IMR-90 (cell line): Measurements from ENCODE around the gene FAM149A. TPM values are rescaled to one million over a fixed set of nuclear protein-coding genes. Genes with fewer than 3 reads are reported as not detected.

ENCODE experiments used
- ATAC-seq: fragments of 200-7000 bp; cut with Tn5 transposase; 2 replicates; pipeline ENCODE4 v1.9.1; 2020; ENCODE audit warnings: low read depth, mild to moderate bottlenecking, moderate library complexity
- BruUV-seq: library from RNA; stranded (reverse); fragments of 400-500 nt; replicated peaks from 2 replicates; lab custom pipeline; 2021; lab: Mats Ljungman, UMichigan
- CTCF ChIA-PET: fragments of 300-600 bp; formaldehyde crosslinking; extraction: SDS; loops from one replicate; lab custom pipeline; 2021; ENCODE audit warnings: antibody characterized with exemption; lab: Yijun Ruan, JAX
- POLR2A ChIA-PET: fragments of 300-600 bp; sonication (Branson Sonifier 250); formaldehyde crosslinking; loops from one replicate; lab custom pipeline; 2022; ENCODE audit warnings: antibody characterized with exemption; ENCODE audit not compliant: unreplicated experiment; lab: Charles Lee
- DNase-seq: peaks from one replicate; pipeline ENCODE4 v3.0.0; 2013
- H2AFZ ChIP-seq: replicated peaks from 2 replicates; pipeline ENCODE3; 2013; ENCODE audit warnings: low read length, mild to moderate bottlenecking; ENCODE audit not compliant: poor library complexity
- H2AK5ac ChIP-seq: 2 replicates; pipeline ENCODE4 v1.6.1; 2013; ENCODE audit warnings: low read depth, low read length, inconsistent platforms
- H2AK9ac ChIP-seq: replicated peaks from 2 replicates; pipeline ENCODE3; 2013; ENCODE audit warnings: mild to moderate bottlenecking, low read depth, low read length, moderate library complexity; ENCODE audit not compliant: poor library complexity
- H2BK120ac ChIP-seq: 2 replicates; pipeline ENCODE4 v1.6.1; 2013; ENCODE audit warnings: low read depth, low read length, inconsistent platforms
- H2BK15ac ChIP-seq: 3 replicates; pipeline ENCODE4 v1.6.1; 2013; ENCODE audit warnings: low read depth, low read length, inconsistent platforms
- H2BK20ac ChIP-seq: 2 replicates; pipeline ENCODE4 v1.6.1; 2013; ENCODE audit warnings: low read depth, mild to moderate bottlenecking, inconsistent platforms, low read length, moderate library complexity
- H2BK5ac ChIP-seq: 2 replicates; pipeline ENCODE4 v1.6.1; 2013; ENCODE audit warnings: mild to moderate bottlenecking, low read depth, low read length, inconsistent platforms; ENCODE audit not compliant: poor library complexity, severe bottlenecking
- H3K14ac ChIP-seq: replicated peaks from 2 replicates; pipeline ENCODE4 v1.6.1; 2013; ENCODE audit warnings: low read depth, low read length, inconsistent platforms
- H3K18ac ChIP-seq: 2 replicates; pipeline ENCODE4 v1.6.1; 2013; ENCODE audit warnings: low read depth, low read length, control low read depth
- H3K23ac ChIP-seq: 2 replicates; pipeline ENCODE4 v1.6.1; 2013; ENCODE audit warnings: low read depth, low read length, inconsistent platforms
- H3K27ac ChIP-seq: 2 replicates; pipeline ENCODE4 v1.5.1; 2013; ENCODE audit warnings: mild to moderate bottlenecking, control low read depth, low read length; ENCODE audit not compliant: insufficient read depth
- H3K27me3 ChIP-seq: 2 replicates; pipeline ENCODE4 v1.6.1; 2013; ENCODE audit warnings: low read length; ENCODE audit not compliant: control insufficient read depth, insufficient read depth
- H3K36me3 ChIP-seq: 2 replicates; pipeline ENCODE4 v1.6.1; 2013; ENCODE audit warnings: low read length, mixed read lengths; ENCODE audit not compliant: control insufficient read depth, insufficient read depth
- H3K4ac ChIP-seq: 2 replicates; pipeline ENCODE4 v1.6.1; 2013; ENCODE audit warnings: low read depth, low read length, inconsistent platforms
- H3K4me1 ChIP-seq: 2 replicates; pipeline ENCODE4 v1.6.1; 2013; ENCODE audit warnings: low read length, mixed read lengths; ENCODE audit not compliant: control insufficient read depth, insufficient read depth
- H3K4me2 ChIP-seq: 2 replicates; pipeline ENCODE4 v1.6.1; 2013; ENCODE audit warnings: low read depth, mild to moderate bottlenecking, control low read depth, low read length, moderate library complexity
- H3K4me3 ChIP-seq: 2 replicates; pipeline ENCODE4 v1.5.1; 2013; ENCODE audit warnings: low read depth, mild to moderate bottlenecking, control low read depth, low read length, moderate library complexity; ENCODE audit not compliant: insufficient read depth
- H3K56ac ChIP-seq: 2 replicates; pipeline ENCODE4 v1.6.1; 2013; ENCODE audit warnings: low read length, inconsistent platforms; ENCODE audit not compliant: insufficient read depth; ENCODE audit errors: extremely low read depth
- H3K79me1 ChIP-seq, 2 experiments: 2 replicates each; pipeline ENCODE4 v1.6.1; 2013; ENCODE audit warnings: low read length in 2 of 2, inconsistent platforms in 1 of 2, low read depth in 1 of 2
- H3K9ac ChIP-seq: 2 replicates; pipeline ENCODE4 v1.6.1; 2013; ENCODE audit warnings: low read depth, low read length, control low read depth
- H3K9me1 ChIP-seq: 2 replicates; pipeline ENCODE4 v1.6.1; 2013; ENCODE audit warnings: low read length, inconsistent platforms; ENCODE audit not compliant: insufficient read depth
- H3K9me3 ChIP-seq: 2 replicates; pipeline ENCODE4 v1.6.1; 2013; ENCODE audit warnings: low read length; ENCODE audit not compliant: control insufficient read depth, insufficient read depth
- H4K20me1 ChIP-seq: 2 replicates; pipeline ENCODE4 v1.6.1; 2013; ENCODE audit warnings: low read length, inconsistent platforms; ENCODE audit not compliant: insufficient read depth
- H4K5ac ChIP-seq: 2 replicates; pipeline ENCODE4 v1.6.1; 2013; ENCODE audit warnings: mild to moderate bottlenecking, low read depth, low read length, control low read depth
- H4K8ac ChIP-seq, 2 experiments: 2 replicates each; pipeline ENCODE4 v1.6.1; 2013; ENCODE audit warnings: low read depth in 2 of 2, low read length in 2 of 2, control low read depth in 1 of 2, inconsistent platforms in 1 of 2
- H4K91ac ChIP-seq: 2 replicates; pipeline ENCODE4 v1.6.1; 2013; ENCODE audit warnings: low read depth, low read length, inconsistent platforms; ENCODE audit not compliant: insufficient read depth
- BHLHE40 ChIP-seq: fragments of 150-350 bp; IDR thresholded peaks from 2 replicates; pipeline ENCODE4 v1.6.1; 2016; ENCODE audit warnings: mild to moderate bottlenecking, low read depth, low read length
- CEBPB ChIP-seq: IDR thresholded peaks from 2 replicates; pipeline ENCODE4 v1.6.1; 2012; ENCODE audit warnings: low read depth, low read length, improper control_type of control experiment
- CHD1 ChIP-seq: IDR thresholded peaks from 2 replicates; pipeline ENCODE4 v1.6.1; 2012; ENCODE audit warnings: low read depth, low read length, improper control_type of control experiment
- FOS ChIP-seq: fragments of 150-350 bp; IDR thresholded peaks from 2 replicates; pipeline ENCODE4 v1.6.1; 2016; ENCODE audit warnings: low read depth, low read length
- MAFK ChIP-seq: IDR thresholded peaks from 2 replicates; pipeline ENCODE4 v1.6.1; 2012; ENCODE audit warnings: low read depth, low read length, improper control_type of control experiment
- MXI1 ChIP-seq: IDR thresholded peaks from 2 replicates; pipeline ENCODE4 v1.6.1; 2012; ENCODE audit warnings: low read depth, mild to moderate bottlenecking, low read length, moderate library complexity, borderline replicate concordance
- NFE2L2 ChIP-seq: fragments of 150-350 bp; IDR thresholded peaks from 2 replicates; pipeline ENCODE4 v1.6.1; 2016; ENCODE audit warnings: low read depth, mild to moderate bottlenecking, low read length
- POLR2A ChIP-seq: IDR thresholded peaks from 2 replicates; pipeline ENCODE4 v1.6.1; 2012; ENCODE audit warnings: mild to moderate bottlenecking, low read depth, low read length
- RAD21 ChIP-seq: IDR thresholded peaks from 2 replicates; pipeline ENCODE4 v1.6.1; 2012; ENCODE audit warnings: low read length, improper control_type of control experiment
- RCOR1 ChIP-seq: IDR thresholded peaks from 2 replicates; pipeline ENCODE4 v1.6.1; 2012; ENCODE audit warnings: mild to moderate bottlenecking, low read length, improper control_type of control experiment; ENCODE audit not compliant: insufficient replicate concordance
- RFX5 ChIP-seq: IDR thresholded peaks from 2 replicates; pipeline ENCODE4 v1.8.0; 2012; ENCODE audit warnings: low read depth, mild to moderate bottlenecking, low read length, moderate library complexity
- SMC3 ChIP-seq: fragments of 150-350 bp; IDR thresholded peaks from 2 replicates; pipeline ENCODE4 v1.6.1; 2016; ENCODE audit warnings: low read depth, mild to moderate bottlenecking, antibody characterized with exemption, low read length, moderate library complexity
- WGBS, 2 experiments: methylation state at CpG; one replicate each; pipeline versions ENCODE4 v1.1.5 to v1.1.7; 2013; ENCODE audit warnings: missing lambda C conversion rate in 2 of 2; ENCODE audit not compliant: insufficient read length in 1 of 2; ENCODE audit errors: extremely low coverage in 2 of 2; 5-methylcytosine and 5-hydroxymethylcytosine counted together
- dilution Hi-C: fragments of 300-500 bp; cut with HindIII; formaldehyde crosslinking; loops from one replicate; pipeline ENCODE4 v1.14.3; 2018; ENCODE audit warnings: low sequenced_read_pairs; ENCODE audit not compliant: unreplicated experiment
- in situ Hi-C: fragments of 300-500 bp; cut with MboI; formaldehyde crosslinking; loops from 3 replicates; pipeline ENCODE4 v1.14.3; 2019; ENCODE audit warnings: low sequenced_read_pairs, inconsistent platforms, mixed read lengths
- intact Hi-C: fragments of 100-400 bp; cut with micrococcal nuclease; formaldehyde crosslinking; loops from 2 replicates; pipeline ENCODE4 v1.10.0; 2022
- polyA plus RNA-seq, 3 experiments: library from polyadenylated mRNA; depleted of rRNA; stranded (reverse); fragments of >200 nt; gene quantifications; 2 replicates each; pipeline ENCODE4 v1.2.3, GENCODE V29; 2012; ENCODE audit warnings: low replicate concordance in 1 of 3
- total RNA-seq: library from RNA; depleted of rRNA; stranded (reverse); fragments of >200 nt; gene quantifications from 2 replicates; pipeline ENCODE4 v1.2.3, GENCODE V29; 2012
- TF ChIP-seq, protein P1 (sequence below): fragments of 150-350 bp; IDR thresholded peaks from 2 replicates; pipeline ENCODE4 v1.6.1; 2017; ENCODE audit warnings: mild to moderate bottlenecking, antibody characterized with exemption, low read length, low read depth
- TF ChIP-seq, protein P2 (sequence below): fragments of 150-350 bp; IDR thresholded peaks from 2 replicates; pipeline ENCODE4 v1.6.1; 2016; ENCODE audit warnings: low read depth, mild to moderate bottlenecking, low read length, moderate library complexity, borderline replicate concordance
- TF ChIP-seq, protein P3 (sequence below): conservative IDR thresholded peaks from 2 replicates; pipeline ENCODE4 v1.5.1; 2012; ENCODE audit warnings: mild to moderate bottlenecking, low read depth, low read length, improper control_type of control experiment

The FAM149A gene
- total and polyA plus RNA-seq, 2 of the 4 experiments (the other 2 are of a cell fraction) = 0.54 to 0.70 TPM

DNA sequence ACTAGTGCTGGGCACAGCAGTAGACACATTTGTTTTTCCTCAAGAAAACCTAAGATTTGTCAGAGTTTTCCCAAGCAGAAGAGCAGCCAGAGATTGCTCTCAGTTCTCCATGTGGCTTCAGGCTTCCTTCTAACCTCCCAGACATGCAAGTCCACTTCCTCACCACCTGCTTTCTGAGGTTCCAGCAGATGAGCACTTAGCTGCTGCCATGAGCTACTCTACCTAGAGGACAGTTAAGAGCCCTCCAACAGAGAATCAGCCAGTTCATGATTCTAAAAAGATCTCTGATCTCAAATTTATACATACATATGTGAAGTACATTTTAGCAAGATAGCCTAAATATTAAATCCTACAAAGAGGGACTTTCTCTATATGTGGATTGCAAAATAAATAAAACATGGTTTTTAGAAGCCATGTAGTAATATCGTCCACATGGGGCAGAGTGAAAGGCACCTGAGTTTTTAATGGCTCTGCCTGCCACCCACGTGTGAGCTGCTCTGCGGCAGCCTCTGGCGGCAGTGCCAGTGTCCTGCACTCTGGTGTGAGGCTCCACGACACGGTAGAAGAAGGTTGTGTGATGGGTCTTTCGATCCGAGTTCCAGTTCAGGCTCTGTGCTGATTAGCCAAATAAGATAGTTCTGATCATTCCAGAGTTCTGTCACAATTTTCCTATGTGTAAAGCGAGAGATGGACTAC is 97.2 kb downstream of the FAM149A start:
- Histone ChIP-seq H3K27me3 (no peaks in the 10 kb centered on the region), H3K27ac (no peak overlapping the region), H3K36me3 (peaks cover 3% of the 10 kb centered on the region; the same call in 1 of the 2 replicates), H3K23ac (no peak overlapping the region), H3K4me2 (no peak overlapping the region), H2BK120ac (no peak overlapping the region), H3K14ac (no peak overlapping the region), H2AFZ (no peak overlapping the region), H3K9ac (no peak overlapping the region), H3K4me1 (no peaks in the 10 kb centered on the region; the same call in 1 of the 2 replicates), H3K9me3 (no peaks in the 10 kb centered on the region), H4K8ac (no peak overlapping the region), H2BK20ac (no peak overlapping the region), H2AK9ac (no peak overlapping the region), H2BK5ac (no peak overlapping the region), H4K5ac (no peak overlapping the region), H3K79me1 (no peaks in the 10 kb centered on the region), H4K91ac (no peak overlapping the region), H3K9me1 (peaks cover 4% of the 10 kb centered on the region; the same call in 1 of the 2 replicates), H3K4me3 (no peak overlapping the region), H3K4ac (no peak overlapping the region), H3K56ac (no peak overlapping the region), H4K20me1 (no peaks in the 10 kb centered on the region), H2AK5ac (no peak overlapping the region), H2BK15ac (no peak overlapping the region), H3K18ac (no peak overlapping the region)
- WGBS, 2 experiments = 65% methylated on average over 8 of the region's 9 CpGs; no CpG with 5 or more reads in 1 of the 2 experiments
- peak; percentile 69 for ATAC-seq
- DNase-seq = peak; percentile 40
- no TSS peak for BruUV-seq
- in situ Hi-C loops (no loop called here), intact Hi-C loops (no loop called here), dilution Hi-C loops (no loop called here)
- ChIA-PET POLR2A (no interaction called here), CTCF (interaction anchor here (1.1 to 1.5 kb wide), 2 partner anchors 10 to 12 kb away, joined by 3 to 5 read pairs; no protein-coding TSS in a partner anchor)
- no peak for TF ChIP-seq FOS
- TF ChIP-seq, protein P1, sequence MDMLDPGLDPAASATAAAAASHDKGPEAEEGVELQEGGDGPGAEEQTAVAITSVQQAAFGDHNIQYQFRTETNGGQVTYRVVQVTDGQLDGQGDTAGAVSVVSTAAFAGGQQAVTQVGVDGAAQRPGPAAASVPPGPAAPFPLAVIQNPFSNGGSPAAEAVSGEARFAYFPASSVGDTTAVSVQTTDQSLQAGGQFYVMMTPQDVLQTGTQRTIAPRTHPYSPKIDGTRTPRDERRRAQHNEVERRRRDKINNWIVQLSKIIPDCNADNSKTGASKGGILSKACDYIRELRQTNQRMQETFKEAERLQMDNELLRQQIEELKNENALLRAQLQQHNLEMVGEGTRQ = peak; percentile 43; the same call in 1 of the 2 replicates
- no peak for TF ChIP-seq MAFK
- no peak for TF ChIP-seq CHD1
- TF ChIP-seq SMC3 = peak; percentile 24; the same call in 1 of the 2 replicates
- no peak for TF ChIP-seq BHLHE40
- TF ChIP-seq CEBPB = no peak
- TF ChIP-seq RFX5 = no peak
- TF ChIP-seq POLR2A = no peak
- TF ChIP-seq, protein P2, sequence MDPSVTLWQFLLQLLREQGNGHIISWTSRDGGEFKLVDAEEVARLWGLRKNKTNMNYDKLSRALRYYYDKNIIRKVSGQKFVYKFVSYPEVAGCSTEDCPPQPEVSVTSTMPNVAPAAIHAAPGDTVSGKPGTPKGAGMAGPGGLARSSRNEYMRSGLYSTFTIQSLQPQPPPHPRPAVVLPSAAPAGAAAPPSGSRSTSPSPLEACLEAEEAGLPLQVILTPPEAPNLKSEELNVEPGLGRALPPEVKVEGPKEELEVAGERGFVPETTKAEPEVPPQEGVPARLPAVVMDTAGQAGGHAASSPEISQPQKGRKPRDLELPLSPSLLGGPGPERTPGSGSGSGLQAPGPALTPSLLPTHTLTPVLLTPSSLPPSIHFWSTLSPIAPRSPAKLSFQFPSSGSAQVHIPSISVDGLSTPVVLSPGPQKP = no peak
- TF ChIP-seq NFE2L2 = no peak
- peak; percentile 32; the same call in 1 of the 2 replicates for TF ChIP-seq RAD21
- TF ChIP-seq, protein P3, sequence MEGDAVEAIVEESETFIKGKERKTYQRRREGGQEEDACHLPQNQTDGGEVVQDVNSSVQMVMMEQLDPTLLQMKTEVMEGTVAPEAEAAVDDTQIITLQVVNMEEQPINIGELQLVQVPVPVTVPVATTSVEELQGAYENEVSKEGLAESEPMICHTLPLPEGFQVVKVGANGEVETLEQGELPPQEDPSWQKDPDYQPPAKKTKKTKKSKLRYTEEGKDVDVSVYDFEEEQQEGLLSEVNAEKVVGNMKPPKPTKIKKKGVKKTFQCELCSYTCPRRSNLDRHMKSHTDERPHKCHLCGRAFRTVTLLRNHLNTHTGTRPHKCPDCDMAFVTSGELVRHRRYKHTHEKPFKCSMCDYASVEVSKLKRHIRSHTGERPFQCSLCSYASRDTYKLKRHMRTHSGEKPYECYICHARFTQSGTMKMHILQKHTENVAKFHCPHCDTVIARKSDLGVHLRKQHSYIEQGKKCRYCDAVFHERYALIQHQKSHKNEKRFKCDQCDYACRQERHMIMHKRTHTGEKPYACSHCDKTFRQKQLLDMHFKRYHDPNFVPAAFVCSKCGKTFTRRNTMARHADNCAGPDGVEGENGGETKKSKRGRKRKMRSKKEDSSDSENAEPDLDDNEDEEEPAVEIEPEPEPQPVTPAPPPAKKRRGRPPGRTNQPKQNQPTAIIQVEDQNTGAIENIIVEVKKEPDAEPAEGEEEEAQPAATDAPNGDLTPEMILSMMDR = peak; percentile 58
- no peak for TF ChIP-seq RCOR1
- no peak for TF ChIP-seq MXI1
